Mammary epithelial cell (primary cell): ENCODE measurements around the gene PIK3C2G.
"Not testable (repeated sequence)": the region's sequence is repeated elsewhere in the genome, so short reads cannot be mapped to it uniquely, and the experiment has no call there.

Experiments
- EZH2 ChIP-seq: IDR thresholded peaks from 2 replicates; pipeline ENCODE4 v1.6.1; 2012; ENCODE audit warnings: low read length, inconsistent platforms, borderline replicate concordance
- TF ChIP-seq, protein P1 (sequence below), 2 donors: IDR thresholded peaks in 1 of 2; conservative IDR thresholded peaks in 1 of 2; 2 replicates each; pipeline ENCODE4 v1.5.1; 2011 to 2012; ENCODE audit warnings: inconsistent platforms in 2 of 2, low read length in 2 of 2, mild to moderate bottlenecking in 2 of 2, control low read depth in 1 of 2, low read depth in 1 of 2; ENCODE audit not compliant: insufficient read depth in 1 of 2; ENCODE audit errors: extremely low read depth in 1 of 2

DNA sequence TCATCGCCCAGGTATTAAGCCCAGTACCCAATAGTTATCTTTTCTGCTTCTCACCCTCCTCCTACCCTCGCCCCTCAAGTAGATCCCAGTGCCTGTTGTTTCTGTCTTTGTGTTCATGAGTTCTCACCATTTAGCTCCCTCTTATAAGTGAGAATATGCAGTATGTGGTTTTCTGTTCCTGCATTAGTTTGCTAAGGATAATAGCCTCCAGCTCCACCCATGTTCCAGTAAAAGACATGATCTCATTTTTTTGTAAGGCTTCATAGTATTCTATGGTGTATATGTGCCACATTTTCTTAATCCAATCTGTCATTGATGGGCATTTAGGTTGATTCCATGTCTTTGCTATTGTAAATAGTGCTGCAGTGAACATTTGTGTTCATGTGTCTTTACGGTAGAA is 281.2 kb downstream of the PIK3C2G start:
- TF ChIP-seq, protein P1, sequence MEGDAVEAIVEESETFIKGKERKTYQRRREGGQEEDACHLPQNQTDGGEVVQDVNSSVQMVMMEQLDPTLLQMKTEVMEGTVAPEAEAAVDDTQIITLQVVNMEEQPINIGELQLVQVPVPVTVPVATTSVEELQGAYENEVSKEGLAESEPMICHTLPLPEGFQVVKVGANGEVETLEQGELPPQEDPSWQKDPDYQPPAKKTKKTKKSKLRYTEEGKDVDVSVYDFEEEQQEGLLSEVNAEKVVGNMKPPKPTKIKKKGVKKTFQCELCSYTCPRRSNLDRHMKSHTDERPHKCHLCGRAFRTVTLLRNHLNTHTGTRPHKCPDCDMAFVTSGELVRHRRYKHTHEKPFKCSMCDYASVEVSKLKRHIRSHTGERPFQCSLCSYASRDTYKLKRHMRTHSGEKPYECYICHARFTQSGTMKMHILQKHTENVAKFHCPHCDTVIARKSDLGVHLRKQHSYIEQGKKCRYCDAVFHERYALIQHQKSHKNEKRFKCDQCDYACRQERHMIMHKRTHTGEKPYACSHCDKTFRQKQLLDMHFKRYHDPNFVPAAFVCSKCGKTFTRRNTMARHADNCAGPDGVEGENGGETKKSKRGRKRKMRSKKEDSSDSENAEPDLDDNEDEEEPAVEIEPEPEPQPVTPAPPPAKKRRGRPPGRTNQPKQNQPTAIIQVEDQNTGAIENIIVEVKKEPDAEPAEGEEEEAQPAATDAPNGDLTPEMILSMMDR (conservative IDR thresholded peaks at IDR 0.05 in 1 of 2, IDR thresholded peaks at IDR 0.05 in 1 of 2; ENCODE audit: extremely low read depth in 1 of 2, insufficient read depth in 1 of 2, low read depth in 1 of 2, low read length in 2 of 2): not testable (repeated sequence)
- TF ChIP-seq EZH2: not testable (repeated sequence)
